Activated T-cell treated with anti-CD3 and anti-CD28 coated beads for 4 hours (primary cell): ENCODE measurements around the gene NLRP9.

Experiments used
- DNase-seq: peaks from one replicate; pipeline ENCODE4 v3.0.0-alpha.2; 2020

Gene NLRP9

GRCh38 chr19:55672418-55672817, 65.8 kb downstream of the NLRP9 start:
- no peak for DNase-seq

GRCh38 chr19:55671054-55671378, 67.2 kb downstream of the NLRP9 start:
- DNase-seq = no peak

DNA sequence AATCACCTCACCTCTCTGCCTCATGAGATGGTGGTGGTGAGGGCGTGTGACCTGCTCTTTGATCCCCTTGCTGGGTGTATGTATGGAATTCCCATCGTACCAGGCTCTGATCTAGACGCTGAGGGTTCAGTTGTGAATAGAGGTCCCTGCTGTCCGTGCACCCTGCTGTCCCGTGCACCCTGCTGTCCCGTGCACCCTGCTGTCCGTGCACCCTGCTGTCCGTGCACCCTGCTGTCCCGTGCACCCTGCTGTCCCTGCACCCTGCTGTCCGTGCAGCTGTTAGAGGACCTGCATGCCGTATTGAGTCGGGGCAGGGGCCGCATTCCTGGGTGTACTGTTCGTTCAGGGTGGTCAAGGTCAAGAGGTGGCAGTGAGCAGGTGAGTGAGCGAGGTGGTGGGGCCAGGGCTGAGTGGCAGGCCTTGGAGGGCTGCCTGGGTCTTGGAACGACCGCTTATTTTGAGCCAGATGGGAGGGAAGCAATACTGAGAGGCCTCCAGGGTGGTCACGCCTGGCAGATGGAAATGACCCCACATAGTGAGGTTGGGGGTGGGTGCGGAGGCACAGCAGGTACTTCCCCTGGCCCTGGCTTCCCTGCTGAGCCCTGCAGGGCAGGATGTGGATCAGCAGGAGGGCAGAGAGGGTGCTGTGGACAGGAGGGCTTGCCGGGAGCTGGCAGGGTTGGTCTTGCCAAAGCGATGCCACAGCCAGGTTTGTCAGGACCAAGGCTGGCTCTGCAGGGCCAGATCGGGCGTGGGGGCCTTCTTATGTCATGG, 67.7 kb downstream of the NLRP9 start:
- DNase-seq = no peak

DNA sequence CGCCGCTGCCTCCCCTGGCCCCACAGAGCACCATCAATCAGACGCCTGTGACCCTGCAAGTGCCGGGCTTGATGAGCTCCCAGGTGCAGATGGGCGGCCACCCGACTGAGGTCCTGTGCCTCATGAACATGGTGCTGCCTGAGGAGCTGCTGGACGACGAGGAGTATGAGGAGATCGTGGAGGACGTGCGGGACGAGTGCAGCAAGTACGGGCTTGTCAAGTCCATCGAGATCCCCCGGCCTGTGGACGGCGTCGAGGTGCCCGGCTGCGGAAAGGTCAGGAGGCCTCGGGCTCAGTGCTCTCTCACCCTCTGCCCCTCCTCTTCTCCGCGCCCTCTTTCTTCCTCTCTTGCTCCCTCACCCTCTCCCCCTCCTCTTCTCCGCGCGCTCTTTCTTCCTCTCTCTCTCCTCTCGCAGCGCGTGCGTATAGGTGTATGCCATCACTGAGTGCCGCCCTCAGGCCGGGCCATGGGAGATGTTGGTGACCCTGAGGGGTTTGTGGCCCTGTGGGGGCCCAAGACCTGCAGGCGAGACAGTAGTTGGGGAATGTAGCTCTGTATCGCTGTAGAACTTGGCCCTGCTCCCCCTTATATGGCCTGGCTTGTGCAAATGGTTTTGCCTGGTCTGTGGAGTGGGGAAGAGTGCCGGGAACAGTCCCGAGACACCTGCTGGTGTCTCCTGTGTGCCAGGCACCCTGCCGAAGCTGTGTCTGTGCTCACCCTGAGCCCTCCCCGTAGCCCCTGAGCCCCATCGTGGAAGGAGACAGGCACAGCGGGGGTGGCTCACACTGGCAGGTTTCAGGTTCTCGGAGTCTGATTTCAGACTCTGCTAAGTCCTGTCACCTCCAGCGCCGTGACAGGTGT, 68.6 kb downstream of the NLRP9 start:
- no peak for DNase-seq

GRCh38 chr19:55668603-55669348, 69.4 kb downstream of the NLRP9 start:
- no peak for DNase-seq

DNA sequence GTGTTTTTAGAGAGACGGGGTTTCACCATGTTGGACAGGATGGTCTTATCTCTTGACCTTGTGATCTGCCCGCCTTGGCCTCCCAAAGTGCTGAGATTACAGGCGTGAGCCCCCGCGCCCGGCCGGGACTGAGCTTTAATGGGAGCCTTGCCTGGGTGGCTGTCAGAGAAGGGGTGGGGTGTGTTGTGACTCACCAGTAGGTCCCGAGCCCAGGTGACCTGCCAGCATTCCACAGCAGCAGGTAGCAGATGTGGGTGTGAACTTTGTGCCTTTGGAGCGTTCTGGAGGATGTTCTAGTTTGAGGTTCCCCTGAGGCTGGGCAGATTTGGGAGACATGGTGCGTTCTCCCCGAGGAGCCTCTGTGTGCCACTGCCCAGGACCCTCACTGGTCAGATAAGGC, 70.2 kb downstream of the NLRP9 start:
- DNase-seq = no peak

DNA sequence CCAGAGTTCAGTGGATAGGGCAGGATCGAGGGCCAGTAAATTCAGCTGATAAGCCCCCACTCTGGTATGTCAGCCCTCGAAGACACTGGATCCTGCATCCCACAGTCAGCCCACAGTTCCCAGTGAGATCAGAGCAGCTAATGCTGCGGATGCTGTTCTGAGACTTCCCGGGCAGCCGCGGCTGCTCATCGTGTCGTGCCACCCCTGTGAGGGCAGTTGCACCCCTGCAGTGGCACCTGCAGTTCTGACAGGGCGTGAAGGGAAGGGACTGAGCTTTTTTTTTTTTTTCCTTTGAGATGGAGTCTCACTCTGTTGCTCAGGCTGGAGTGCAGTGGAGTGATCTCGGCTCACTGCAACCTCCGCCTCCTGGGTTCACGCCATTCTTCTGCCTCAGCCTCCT, 70.7 kb downstream of the NLRP9 start:
- DNase-seq = no peak

DNA sequence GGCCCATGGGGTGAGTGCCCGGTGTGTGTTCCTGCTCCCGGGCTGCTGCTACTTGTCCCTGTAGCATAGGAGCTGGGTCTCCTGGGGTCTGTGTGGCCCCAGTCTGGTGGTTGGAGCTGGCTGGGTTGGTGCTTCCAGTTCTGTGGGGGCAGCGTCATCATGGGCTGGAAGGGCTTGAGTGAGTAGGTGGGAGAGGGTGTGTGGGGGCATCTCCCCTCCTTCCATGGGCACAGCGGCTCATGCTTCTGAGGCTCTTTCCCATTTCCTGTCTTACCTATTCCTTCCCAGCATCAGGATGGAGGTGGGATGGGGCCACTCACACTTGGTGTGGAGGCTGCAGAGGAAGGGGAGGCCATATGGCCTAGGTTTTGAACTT, 71.2 kb downstream of the NLRP9 start:
- DNase-seq = no peak

DNA sequence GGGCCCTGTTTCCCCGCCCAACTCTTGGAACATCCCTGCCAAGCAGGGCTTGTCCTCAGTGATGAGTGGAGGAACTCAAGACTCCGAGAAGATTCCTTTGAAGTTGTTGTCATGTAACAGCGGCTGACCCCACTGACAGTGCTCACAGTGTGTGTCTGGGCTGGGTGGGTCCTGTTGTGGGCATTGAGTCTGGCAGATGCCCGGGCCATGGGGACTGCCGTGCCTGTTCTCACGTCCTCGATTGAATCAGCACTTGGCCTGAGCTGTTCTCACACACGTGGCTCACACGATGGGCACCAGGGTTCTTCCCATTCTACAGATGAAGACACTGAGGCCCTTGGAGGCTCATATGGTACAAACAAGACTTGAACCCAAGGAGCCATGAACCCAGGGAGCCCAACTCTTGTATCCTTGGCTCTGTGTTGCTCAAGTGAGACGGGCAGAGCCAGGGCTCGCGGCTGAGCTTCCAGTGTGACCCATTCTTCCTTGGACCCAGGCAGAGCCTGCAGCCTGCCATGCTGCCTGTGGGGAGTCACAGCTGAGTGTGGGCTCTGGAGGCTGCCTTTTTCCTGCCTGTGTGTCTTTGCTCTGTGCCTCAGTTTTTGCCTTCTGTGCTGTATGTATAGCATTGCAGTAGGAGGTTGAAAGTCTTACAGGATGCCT, 71.7 kb downstream of the NLRP9 start:
- DNase-seq = no peak

- no peak for DNase-seq
Measured at GRCh38 chr19:55663846-55664536, 74.2 kb downstream of the NLRP9 start.

DNA sequence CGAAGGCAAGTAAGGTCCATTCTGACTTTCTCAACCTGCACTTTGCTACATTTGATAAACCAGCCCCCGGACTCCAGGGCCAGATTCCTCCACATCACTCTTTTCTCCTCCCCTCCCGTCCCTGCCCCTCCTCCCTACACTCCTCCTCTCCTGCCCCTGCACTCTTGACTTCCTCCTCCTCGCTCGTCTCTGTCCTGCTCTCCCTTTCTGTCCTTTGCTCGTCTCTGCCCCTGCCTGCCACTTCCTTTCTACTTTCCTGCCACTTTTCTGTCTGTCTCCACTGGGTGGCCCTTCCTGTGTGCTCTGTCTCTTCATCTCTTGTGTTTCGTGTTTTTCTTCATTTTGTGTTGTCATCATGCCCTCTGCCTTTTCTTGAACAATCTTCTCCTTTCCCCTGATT, 76.4 kb downstream of the NLRP9 start:
- DNase-seq = no peak

DNA sequence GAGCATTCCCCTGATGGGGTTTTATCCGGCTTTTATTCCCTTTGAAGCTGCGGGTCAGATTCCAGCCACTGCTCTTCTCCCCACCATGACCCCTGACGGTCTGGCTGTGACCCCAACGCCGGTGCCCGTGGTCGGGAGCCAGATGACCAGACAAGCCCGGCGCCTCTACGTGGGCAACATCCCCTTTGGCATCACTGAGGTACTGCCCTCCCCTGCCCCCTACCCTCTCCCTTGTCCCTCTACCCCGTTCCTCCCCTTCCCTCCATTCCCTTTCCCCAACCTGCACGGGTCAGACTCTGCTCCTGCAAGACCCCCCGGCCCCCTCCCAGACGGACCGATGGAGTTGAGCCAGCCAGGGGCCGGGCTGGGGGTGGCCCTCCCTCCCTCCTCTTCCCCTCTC, 77.2 kb downstream of the NLRP9 start:
- no peak for DNase-seq

GRCh38 chr19:55660404-55660803, 77.8 kb downstream of the NLRP9 start:
- no peak for DNase-seq

DNA sequence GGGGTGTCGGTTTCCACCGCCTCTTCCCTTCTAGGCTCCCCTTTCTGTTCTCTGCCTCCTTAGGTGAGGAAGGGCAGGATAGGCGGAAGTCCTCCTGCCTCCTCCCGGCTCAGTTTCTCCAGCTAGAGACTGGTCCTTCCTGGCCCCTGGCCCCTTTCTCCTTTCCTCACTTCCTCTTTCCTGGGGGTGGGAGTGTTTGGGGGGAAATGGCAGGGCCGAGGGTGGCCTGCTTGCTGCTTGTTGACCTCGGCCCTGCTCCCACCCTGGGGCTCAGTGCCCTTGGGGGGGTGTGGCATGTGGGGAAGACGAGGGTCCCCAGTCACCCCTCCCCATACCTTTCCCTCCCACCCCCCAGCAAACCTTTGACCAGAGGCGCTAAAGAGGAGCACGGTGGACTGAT, 78.4 kb downstream of the NLRP9 start:
- no peak for DNase-seq

DNA sequence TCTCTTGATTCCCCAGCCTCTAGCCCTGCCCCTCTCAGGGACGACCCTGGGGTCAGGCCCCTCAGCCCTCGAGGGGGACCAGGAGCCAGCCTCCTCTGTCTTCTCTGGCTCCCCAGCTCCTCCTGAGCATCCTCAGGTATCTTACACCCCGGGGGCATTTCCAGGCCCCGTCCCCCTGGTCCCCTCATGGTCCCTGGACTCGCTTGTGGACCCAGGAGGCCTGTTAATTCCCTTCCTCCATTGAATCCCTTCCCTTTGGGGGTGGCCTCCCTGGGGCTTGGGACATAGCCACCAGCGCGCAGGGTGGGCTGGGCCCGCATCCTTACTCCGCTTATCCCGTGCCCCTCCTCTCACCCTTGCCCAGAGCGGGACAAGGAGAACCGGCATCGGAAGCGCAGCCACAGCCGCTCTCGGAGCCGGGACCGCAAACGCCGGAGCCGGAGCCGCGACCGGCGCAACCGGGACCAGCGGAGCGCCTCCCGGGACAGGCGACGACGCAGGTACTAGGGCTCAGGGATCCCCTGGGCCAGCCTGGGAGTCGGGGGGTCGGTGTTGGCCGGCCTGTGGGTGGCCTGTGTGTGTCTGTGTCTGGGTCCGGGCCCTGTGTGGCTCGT, 79.2 kb downstream of the NLRP9 start:
- DNase-seq = no peak
